Measurements from ENCODE around the gene GPR161. TPM values are rescaled to one million over a fixed set of nuclear protein-coding genes. Genes with fewer than 3 reads are reported as not detected.

The GPR161 gene
- total RNA-seq, 2 experiments from 2014 or later, result not detected

DNA sequence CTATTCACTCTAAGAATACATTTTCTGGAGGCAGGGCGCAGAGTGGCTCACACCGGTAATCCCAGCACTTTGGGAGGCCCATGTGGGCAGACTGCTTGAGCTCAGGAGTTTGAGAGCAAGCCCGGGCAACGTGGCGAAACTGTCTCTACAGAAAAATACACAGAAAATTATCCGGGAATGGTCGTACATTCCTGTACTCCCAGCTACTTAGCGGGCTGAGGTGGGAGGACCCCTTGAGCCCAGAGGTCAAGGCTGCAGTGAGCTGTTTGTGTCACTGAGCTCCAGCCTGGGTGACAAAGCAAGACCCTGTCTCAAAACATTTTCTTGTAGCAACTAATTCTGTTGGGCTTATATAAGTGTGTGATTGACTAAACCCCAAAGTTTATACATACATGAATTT is 30.5 kb downstream of the GPR161 start:
- DNase-seq, result no peak
- H3K27me3 Mint-ChIP-seq, result no peaks in the 10 kb centered on the region
- H3K9me3 ChIP-seq (ENCODE audit: control insufficient read depth in 1 of 2, insufficient read depth in 1 of 2, low read length in 2 of 2), result no peaks in the 10 kb centered on the region
- no peaks in the 10 kb centered on the region for H3K36me3 Mint-ChIP-seq (ENCODE audit: low read depth)
- no peak overlapping the region for H3K4me3 Mint-ChIP-seq
- no peaks in the 10 kb centered on the region for H3K36me3 ChIP-seq (ENCODE audit: insufficient read depth, low read length)
- intact Hi-C loops (cut with DNase I, micrococcal nuclease), result no loop called here
- no peak for ATAC-seq (ENCODE audit: poor library complexity)
- POLR2A ChIA-PET, result no interaction called here
- TF ChIP-seq, protein P1, sequence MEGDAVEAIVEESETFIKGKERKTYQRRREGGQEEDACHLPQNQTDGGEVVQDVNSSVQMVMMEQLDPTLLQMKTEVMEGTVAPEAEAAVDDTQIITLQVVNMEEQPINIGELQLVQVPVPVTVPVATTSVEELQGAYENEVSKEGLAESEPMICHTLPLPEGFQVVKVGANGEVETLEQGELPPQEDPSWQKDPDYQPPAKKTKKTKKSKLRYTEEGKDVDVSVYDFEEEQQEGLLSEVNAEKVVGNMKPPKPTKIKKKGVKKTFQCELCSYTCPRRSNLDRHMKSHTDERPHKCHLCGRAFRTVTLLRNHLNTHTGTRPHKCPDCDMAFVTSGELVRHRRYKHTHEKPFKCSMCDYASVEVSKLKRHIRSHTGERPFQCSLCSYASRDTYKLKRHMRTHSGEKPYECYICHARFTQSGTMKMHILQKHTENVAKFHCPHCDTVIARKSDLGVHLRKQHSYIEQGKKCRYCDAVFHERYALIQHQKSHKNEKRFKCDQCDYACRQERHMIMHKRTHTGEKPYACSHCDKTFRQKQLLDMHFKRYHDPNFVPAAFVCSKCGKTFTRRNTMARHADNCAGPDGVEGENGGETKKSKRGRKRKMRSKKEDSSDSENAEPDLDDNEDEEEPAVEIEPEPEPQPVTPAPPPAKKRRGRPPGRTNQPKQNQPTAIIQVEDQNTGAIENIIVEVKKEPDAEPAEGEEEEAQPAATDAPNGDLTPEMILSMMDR (IDR thresholded peaks at IDR 0.05), result no peak
- CTCF ChIA-PET, result no interaction called here
- no peak overlapping the region for H3K27ac ChIP-seq (ENCODE audit: low read depth in 1 of 2, low read length in 2 of 2)
- H3K9me3 Mint-ChIP-seq, result no peaks in the 10 kb centered on the region
- no peaks in the 10 kb centered on the region for H3K4me1 ChIP-seq (ENCODE audit: insufficient read depth, low read length)
- no peak overlapping the region for H3K27ac Mint-ChIP-seq
- no peaks in the 10 kb centered on the region for H3K27me3 ChIP-seq (ENCODE audit: control insufficient read depth in 1 of 2, insufficient read depth in 2 of 2, low read length in 2 of 2)
- H3K4me3 ChIP-seq (ENCODE audit: low read length), result no peak overlapping the region
- H3K4me1 Mint-ChIP-seq (ENCODE audit: low read depth), result no peaks in the 10 kb centered on the region

DNA sequence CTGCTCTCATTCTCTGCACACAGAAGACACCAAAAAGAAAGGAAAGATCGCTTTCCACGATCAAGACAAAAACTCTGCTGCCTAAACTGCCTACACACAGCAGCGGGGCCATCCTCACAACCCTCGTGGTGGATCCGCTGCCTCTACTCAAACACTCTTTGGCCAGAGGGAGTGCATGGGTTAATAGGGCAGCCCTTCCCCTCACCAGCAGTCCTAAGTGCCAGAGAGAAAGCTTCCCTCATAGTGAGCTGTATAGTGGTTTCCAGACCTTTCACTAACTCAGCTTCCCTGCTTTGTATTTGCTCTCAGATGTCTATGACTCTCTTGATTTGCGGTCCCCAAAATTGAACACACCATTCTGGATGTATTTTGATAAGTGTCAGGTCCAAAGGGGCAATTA is 30.9 kb downstream of the GPR161 start:
- intact Hi-C loops (cut with DNase I, micrococcal nuclease), result no loop called here
- H3K4me1 ChIP-seq (ENCODE audit: insufficient read depth, low read length), result no peaks in the 10 kb centered on the region
- CTCF ChIA-PET, result no interaction called here
- no peaks in the 10 kb centered on the region for H3K36me3 ChIP-seq (ENCODE audit: insufficient read depth, low read length)
- POLR2A ChIA-PET, result no interaction called here
- H3K9me3 ChIP-seq (ENCODE audit: control insufficient read depth in 1 of 2, insufficient read depth in 1 of 2, low read length in 2 of 2), result no peaks in the 10 kb centered on the region
- DNase-seq (no peak), ATAC-seq (ENCODE audit: poor library complexity) (no peak)
- H3K9me3 Mint-ChIP-seq, result no peaks in the 10 kb centered on the region
- TF ChIP-seq, protein P1 (IDR thresholded peaks at IDR 0.05), result no peak
- H3K4me1 Mint-ChIP-seq (ENCODE audit: low read depth), result no peaks in the 10 kb centered on the region
- H3K27me3 Mint-ChIP-seq, result no peaks in the 10 kb centered on the region
- no peak overlapping the region for H3K27ac ChIP-seq (ENCODE audit: low read depth in 1 of 2, low read length in 2 of 2)
- H3K4me3 ChIP-seq (ENCODE audit: low read length), result no peak overlapping the region
- no peaks in the 10 kb centered on the region for H3K36me3 Mint-ChIP-seq (ENCODE audit: low read depth)
- H3K27ac Mint-ChIP-seq, result no peak overlapping the region
- no peak overlapping the region for H3K4me3 Mint-ChIP-seq
- no peaks in the 10 kb centered on the region for H3K27me3 ChIP-seq (ENCODE audit: control insufficient read depth in 1 of 2, insufficient read depth in 2 of 2, low read length in 2 of 2)

DNA sequence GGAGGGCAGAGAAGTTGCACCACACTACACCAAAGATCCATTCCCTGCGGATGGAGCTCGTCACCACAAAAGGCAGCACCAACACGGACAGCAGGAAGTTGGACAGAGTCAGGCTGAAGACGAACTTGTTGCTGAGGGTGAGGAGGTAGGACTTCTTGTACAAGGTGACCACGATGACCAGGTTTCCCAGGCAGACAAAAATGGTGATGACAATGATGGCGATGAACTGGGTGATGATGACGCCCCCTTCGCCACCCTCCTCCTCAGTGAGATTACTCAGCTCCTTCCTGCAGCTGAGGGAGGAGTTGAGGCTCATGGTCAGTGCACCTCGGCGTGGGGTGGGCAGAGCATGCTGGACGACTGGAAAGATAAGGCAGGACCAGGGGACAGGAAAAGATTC is 32.2 kb downstream of the GPR161 start:
- POLR2A ChIA-PET, result no interaction called here
- no peaks in the 10 kb centered on the region for H3K9me3 ChIP-seq (ENCODE audit: control insufficient read depth in 1 of 2, insufficient read depth in 1 of 2, low read length in 2 of 2)
- Mint-ChIP-seq H3K9me3 (no peaks in the 10 kb centered on the region), H3K27me3 (no peaks in the 10 kb centered on the region), H3K4me1 (ENCODE audit: low read depth) (no peaks in the 10 kb centered on the region), H3K4me3 (no peak overlapping the region), H3K36me3 (ENCODE audit: low read depth) (no peaks in the 10 kb centered on the region), H3K27ac (no peak overlapping the region)
- DNase-seq (no peak), ATAC-seq (ENCODE audit: poor library complexity) (no peak)
- no peaks in the 10 kb centered on the region for H3K27me3 ChIP-seq (ENCODE audit: control insufficient read depth in 1 of 2, insufficient read depth in 2 of 2, low read length in 2 of 2)
- intact Hi-C loops (cut with DNase I, micrococcal nuclease), result no loop called here
- CTCF ChIA-PET, result no interaction called here
- no peak overlapping the region for H3K4me3 ChIP-seq (ENCODE audit: low read length)
- H3K36me3 ChIP-seq (ENCODE audit: insufficient read depth, low read length), result no peaks in the 10 kb centered on the region
- H3K27ac ChIP-seq (ENCODE audit: low read depth in 1 of 2, low read length in 2 of 2), result no peak overlapping the region
- H3K4me1 ChIP-seq (ENCODE audit: insufficient read depth, low read length), result no peaks in the 10 kb centered on the region
- TF ChIP-seq, protein P1 (IDR thresholded peaks at IDR 0.05), result no peak
